ENCODE results near the gene REELD1.

DNA sequence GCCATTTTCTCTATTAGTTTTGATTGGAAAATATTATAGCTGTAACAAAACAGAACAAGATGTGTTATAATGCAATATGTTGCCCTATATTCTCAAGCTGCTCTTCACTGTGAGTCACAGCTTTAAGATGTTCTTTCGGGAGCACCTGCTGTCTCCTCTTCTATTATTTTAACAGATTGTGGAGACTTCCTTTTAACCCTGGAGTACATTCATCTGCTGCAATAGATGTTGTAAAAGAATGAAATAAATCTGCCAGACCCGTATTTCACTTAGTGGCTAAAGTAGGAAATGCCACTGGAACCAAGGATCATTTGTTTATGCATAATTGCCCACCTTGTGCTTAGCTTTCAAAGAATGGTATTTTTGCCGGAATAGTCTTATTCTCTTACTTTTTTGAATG lies 27.7 kb upstream of the REELD1 start:
- TF ChIP-seq EZH2 (IDR thresholded peaks at IDR 0.05; ENCODE audit: low read length, missing control alignments): no peak
- TF ChIP-seq, protein P1, sequence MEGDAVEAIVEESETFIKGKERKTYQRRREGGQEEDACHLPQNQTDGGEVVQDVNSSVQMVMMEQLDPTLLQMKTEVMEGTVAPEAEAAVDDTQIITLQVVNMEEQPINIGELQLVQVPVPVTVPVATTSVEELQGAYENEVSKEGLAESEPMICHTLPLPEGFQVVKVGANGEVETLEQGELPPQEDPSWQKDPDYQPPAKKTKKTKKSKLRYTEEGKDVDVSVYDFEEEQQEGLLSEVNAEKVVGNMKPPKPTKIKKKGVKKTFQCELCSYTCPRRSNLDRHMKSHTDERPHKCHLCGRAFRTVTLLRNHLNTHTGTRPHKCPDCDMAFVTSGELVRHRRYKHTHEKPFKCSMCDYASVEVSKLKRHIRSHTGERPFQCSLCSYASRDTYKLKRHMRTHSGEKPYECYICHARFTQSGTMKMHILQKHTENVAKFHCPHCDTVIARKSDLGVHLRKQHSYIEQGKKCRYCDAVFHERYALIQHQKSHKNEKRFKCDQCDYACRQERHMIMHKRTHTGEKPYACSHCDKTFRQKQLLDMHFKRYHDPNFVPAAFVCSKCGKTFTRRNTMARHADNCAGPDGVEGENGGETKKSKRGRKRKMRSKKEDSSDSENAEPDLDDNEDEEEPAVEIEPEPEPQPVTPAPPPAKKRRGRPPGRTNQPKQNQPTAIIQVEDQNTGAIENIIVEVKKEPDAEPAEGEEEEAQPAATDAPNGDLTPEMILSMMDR (conservative IDR thresholded peaks at IDR 0.05 in 1 of 2, IDR thresholded peaks at IDR 0.05 in 1 of 2; ENCODE audit: low read depth in 1 of 2, low read length in 2 of 2): no peak
